Measurements from ENCODE around the gene NSUN4. TPM values are rescaled to one million over a fixed set of nuclear protein-coding genes. Genes with fewer than 3 reads are reported as not detected.
"Not testable (repeated sequence)": the region's sequence is repeated elsewhere in the genome, so short reads cannot be mapped to it uniquely, and the experiment has no call there.

The NSUN4 gene
- total and polyA plus RNA-seq, 9 donors: 9.0 to 15.5 (median 12.1) TPM

DNA sequence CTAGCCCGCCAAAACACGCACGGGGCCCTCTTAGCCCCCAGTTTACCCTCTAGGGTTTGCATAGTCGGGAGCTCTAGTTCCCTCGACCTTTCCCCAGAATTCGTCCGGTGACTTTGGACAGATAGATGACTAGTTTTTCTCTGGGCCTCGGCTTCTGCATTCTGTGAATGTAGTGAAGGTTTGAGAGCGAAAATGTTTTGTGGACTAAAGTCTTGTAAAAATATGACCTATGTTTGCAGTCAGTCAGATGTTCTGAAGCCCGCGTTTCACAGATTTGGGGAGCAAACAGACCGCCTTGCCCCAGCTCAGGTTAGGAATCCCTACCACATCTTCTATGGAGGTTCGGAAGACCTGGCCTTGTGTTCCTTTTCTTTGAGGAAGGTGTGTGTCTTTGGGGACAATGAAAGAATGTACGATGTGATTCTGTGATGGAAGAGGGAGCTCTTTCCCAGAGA is 36.7 kb upstream of the NSUN4 start:
- DNase-seq: peak; percentile 15
- peaks cover 27% of the 10 kb centered on the region for H3K4me1 ChIP-seq (ENCODE audit: control insufficient read depth, insufficient read depth, low read length)
- H3K4me3 ChIP-seq (ENCODE audit: low read length): peak overlapping the region; percentile 95
- H3K27ac ChIP-seq (ENCODE audit: low read length): peak overlapping the region; percentile 99
- no peaks in the 10 kb centered on the region for H3K27me3 ChIP-seq (ENCODE audit: control insufficient read depth, insufficient read depth, low read length)
- WGBS (ENCODE audit: insufficient coverage): 0% methylated on average over 5 of the region's 14 CpGs
- H3K36me3 ChIP-seq (ENCODE audit: control insufficient read depth, insufficient read depth, low read length): peaks cover 6% of the 10 kb centered on the region
- H3K9me3 ChIP-seq (replicated peaks; ENCODE audit: control insufficient read depth, low read depth, low read length): no peaks in the 10 kb centered on the region

DNA sequence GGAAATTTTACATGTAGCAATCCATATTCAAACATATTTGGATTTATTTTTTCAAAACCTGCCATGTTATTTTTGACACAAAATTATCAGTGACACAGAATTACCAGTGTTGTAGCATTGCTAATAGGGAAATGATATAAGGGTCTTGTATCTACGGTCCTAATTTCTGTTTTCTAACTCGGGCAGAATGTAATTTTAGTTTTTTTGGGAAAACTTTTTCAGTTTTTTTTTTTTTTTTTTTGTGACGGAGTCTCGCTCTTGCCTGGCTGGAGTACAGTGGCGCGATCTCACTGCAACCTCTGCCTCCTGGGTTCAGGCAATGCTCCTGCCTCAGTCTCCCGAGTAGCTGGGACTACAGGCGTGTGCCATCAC is 34.5 kb upstream of the NSUN4 start:
- no peak for DNase-seq
- 100% methylated on average over 1 of the region's 8 CpGs for WGBS (ENCODE audit: insufficient coverage)
- H3K4me3 ChIP-seq (ENCODE audit: low read length): no peak overlapping the region

DNA sequence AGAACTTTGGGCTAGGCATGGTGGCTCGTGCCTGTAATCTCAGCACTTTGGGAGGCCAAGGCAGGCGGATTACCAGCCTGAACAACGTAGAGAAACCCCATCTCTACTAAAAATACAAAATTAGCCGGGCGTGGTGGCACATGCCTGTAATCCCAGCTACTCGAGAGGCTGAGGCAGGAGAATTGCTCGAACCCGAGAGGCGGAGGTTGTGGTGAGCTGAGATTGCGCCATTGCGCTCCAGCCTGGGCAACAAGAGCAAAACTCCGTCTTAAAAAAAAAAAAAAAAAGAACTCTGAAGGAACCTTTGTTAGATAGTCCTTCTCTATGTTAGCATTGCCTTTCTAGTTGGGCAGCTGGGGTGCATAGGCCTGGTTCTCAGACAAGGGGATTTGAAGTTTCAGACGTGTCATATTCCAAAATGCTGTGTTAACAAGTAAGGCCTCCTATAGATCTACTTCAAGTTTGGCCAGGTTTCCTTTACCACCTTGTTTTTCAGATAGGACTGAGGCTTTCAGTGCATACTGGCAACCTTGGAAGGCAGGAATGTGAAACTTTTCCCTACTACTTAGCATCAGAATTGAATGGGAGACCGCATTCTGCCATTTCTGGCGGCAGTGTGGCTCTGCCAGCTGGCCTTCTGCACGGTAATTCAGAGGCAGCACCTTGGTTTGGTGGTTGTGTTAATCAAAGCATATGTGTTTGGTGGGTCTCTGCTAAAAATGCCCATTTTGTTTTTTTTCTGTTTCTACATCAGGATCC is 31.0 kb upstream of the NSUN4 start:
- Histone ChIP-seq H3K4me3 (ENCODE audit: low read length) (no peak overlapping the region), H3K27me3 (ENCODE audit: control insufficient read depth, insufficient read depth, low read length) (no peaks in the 10 kb centered on the region), H3K36me3 (ENCODE audit: control insufficient read depth, insufficient read depth, low read length) (peaks cover 46% of the 10 kb centered on the region), H3K9me3 (replicated peaks; ENCODE audit: control insufficient read depth, low read depth, low read length) (no peaks in the 10 kb centered on the region), H3K4me1 (ENCODE audit: control insufficient read depth, insufficient read depth, low read length) (peaks cover 5% of the 10 kb centered on the region), H3K27ac (ENCODE audit: low read length) (no peak overlapping the region)
- no peak for DNase-seq
- WGBS (ENCODE audit: insufficient coverage): 92% methylated on average over 4 of the region's 16 CpGs

More for the DNA sequence above, 34.5 kb upstream of the NSUN4 start:
- H3K4me1 ChIP-seq (ENCODE audit: control insufficient read depth, insufficient read depth, low read length): peaks cover 14% of the 10 kb centered on the region
- H3K27ac ChIP-seq (ENCODE audit: low read length): no peak overlapping the region
- no peaks in the 10 kb centered on the region for H3K27me3 ChIP-seq (ENCODE audit: control insufficient read depth, insufficient read depth, low read length)
- no peaks in the 10 kb centered on the region for H3K9me3 ChIP-seq (replicated peaks; ENCODE audit: control insufficient read depth, low read depth, low read length)
- peaks cover 21% of the 10 kb centered on the region for H3K36me3 ChIP-seq (ENCODE audit: control insufficient read depth, insufficient read depth, low read length)

DNA sequence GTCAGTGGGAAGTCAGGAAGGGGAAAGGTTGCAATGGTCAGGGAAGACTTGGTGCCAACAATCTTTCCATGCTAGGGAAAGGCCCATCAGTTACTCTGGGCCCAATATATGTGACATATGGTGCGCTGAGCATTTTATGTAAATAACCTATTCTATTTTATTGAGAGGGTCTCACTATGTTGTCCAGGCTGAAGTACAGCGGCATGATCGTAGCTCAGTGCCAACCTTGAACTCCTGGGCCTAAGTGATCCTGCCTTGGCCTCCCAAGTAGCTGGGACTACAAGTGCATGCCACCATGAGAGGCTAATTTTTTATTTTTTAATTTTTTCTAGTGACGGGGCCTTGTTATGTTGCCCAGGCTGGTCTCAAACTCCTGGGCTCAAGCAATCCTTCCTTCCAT is 30.3 kb upstream of the NSUN4 start:
- H3K9me3 ChIP-seq (replicated peaks; ENCODE audit: control insufficient read depth, low read depth, low read length): no peaks in the 10 kb centered on the region
- H3K4me3 ChIP-seq (ENCODE audit: low read length): no peak overlapping the region
- H3K4me1 ChIP-seq (ENCODE audit: control insufficient read depth, insufficient read depth, low read length): no peaks in the 10 kb centered on the region
- no peak for DNase-seq
- no peaks in the 10 kb centered on the region for H3K27me3 ChIP-seq (ENCODE audit: control insufficient read depth, insufficient read depth, low read length)
- 95% methylated on average over 3 of the region's 4 CpGs for WGBS (ENCODE audit: insufficient coverage)
- no peak overlapping the region for H3K27ac ChIP-seq (ENCODE audit: low read length)
- peaks cover 51% of the 10 kb centered on the region for H3K36me3 ChIP-seq (ENCODE audit: control insufficient read depth, insufficient read depth, low read length)

DNA sequence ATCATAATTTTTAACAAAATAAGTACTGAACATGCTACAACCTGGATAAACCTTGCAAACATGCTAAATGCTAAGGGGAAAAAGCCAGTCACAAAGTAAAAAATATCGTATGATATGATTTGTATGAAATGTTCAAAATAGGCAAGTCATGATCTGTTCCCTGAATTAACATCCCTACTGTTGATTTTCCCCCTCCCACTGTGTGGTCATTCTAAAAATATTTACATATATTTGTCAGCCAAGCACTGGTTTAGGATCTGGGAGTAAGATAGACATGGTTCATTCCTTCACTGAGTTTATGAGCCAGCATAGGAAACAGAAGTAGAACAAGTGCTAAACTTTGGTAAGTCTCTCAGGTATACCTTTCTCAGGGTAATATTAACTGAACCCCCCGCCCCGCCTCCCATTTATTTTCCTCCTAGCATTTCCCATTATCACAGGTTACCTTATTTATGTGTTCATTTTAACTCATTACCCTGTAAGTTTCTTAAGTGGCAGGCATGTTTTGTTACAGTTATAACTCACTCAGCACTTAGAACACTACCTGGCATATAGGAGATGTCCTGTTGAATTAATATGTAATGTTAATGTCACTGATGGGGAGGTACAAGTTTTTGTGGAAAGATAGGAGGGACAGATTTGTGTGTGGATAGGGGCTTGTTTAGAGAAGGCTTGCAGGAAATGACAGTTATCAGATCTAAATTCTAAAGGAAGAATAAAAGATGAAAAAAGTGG is 24.8 kb upstream of the NSUN4 start:
- DNase-seq: no peak
- no peaks in the 10 kb centered on the region for H3K27me3 ChIP-seq (ENCODE audit: control insufficient read depth, insufficient read depth, low read length)
- no peak overlapping the region for H3K27ac ChIP-seq (ENCODE audit: low read length)
- no peaks in the 10 kb centered on the region for H3K9me3 ChIP-seq (replicated peaks; ENCODE audit: control insufficient read depth, low read depth, low read length)
- no CpG with 5 or more reads among the region's 3 CpGs for WGBS (ENCODE audit: insufficient coverage)
- no peaks in the 10 kb centered on the region for H3K4me1 ChIP-seq (ENCODE audit: control insufficient read depth, insufficient read depth, low read length)
- H3K36me3 ChIP-seq (ENCODE audit: control insufficient read depth, insufficient read depth, low read length): peaks cover 41% of the 10 kb centered on the region
- no peak overlapping the region for H3K4me3 ChIP-seq (ENCODE audit: low read length)

DNA sequence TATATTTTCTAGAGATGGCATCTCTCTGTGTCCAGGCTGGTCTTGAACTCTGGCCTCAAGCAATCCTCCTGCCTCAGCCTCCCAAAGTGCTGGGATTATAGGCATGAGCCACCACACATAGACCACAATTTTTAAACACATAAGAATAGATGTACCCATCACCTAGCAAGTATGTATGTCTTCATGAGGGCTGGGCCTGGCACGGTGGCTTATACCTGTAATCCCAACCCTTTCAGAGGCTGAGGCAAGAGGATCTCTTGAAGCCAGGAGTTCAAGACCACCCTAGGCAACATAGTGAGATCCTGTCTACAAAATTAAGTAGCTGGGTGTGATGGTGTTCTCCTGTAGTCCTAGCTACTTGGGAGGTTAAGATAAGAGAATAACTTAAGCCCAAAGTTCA is 23.3 kb upstream of the NSUN4 start:
- Histone ChIP-seq H3K27me3 (ENCODE audit: control insufficient read depth, insufficient read depth, low read length) (no peaks in the 10 kb centered on the region), H3K36me3 (ENCODE audit: control insufficient read depth, insufficient read depth, low read length) (peaks cover 27% of the 10 kb centered on the region), H3K27ac (ENCODE audit: low read length) (no peak overlapping the region), H3K4me1 (ENCODE audit: control insufficient read depth, insufficient read depth, low read length) (no peaks in the 10 kb centered on the region), H3K4me3 (ENCODE audit: low read length) (no peak overlapping the region), H3K9me3 (replicated peaks; ENCODE audit: control insufficient read depth, low read depth, low read length) (no peaks in the 10 kb centered on the region)
- 100% methylated on average over 1 of the region's 1 CpG for WGBS (ENCODE audit: insufficient coverage)
- DNase-seq: no peak

DNA sequence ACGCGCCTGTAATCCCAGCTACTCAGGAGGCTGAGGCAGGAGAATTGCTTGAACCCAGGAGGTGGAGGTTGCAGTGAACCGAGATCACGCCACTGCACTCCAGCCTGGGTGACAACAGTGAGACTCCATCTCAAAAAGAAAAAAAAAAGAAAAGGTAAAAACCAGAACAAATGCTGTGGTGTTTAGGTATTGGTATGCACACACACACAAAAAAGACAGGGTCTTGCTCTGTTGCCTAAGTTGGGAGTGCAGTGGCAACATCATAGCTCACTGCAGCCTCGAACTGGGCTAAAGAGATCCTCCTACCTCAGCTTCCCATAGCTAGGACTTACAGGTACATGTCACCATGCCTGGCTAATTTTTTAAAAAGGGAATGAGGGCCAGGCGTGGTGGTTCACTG is 21.3 kb upstream of the NSUN4 start:
- DNase-seq; H3K4me3 ChIP-seq (ENCODE audit: low read length); H3K9me3 ChIP-seq (replicated peaks; ENCODE audit: control insufficient read depth, low read depth, low read length); H3K4me1 ChIP-seq (ENCODE audit: control insufficient read depth, insufficient read depth, low read length); H3K27ac ChIP-seq (ENCODE audit: low read length); H3K27me3 ChIP-seq (ENCODE audit: control insufficient read depth, insufficient read depth, low read length): not testable (repeated sequence)
- peaks cover 15% of the 10 kb centered on the region for H3K36me3 ChIP-seq (ENCODE audit: control insufficient read depth, insufficient read depth, low read length)
- 89% methylated on average over 1 of the region's 6 CpGs for WGBS (ENCODE audit: insufficient coverage)

DNA sequence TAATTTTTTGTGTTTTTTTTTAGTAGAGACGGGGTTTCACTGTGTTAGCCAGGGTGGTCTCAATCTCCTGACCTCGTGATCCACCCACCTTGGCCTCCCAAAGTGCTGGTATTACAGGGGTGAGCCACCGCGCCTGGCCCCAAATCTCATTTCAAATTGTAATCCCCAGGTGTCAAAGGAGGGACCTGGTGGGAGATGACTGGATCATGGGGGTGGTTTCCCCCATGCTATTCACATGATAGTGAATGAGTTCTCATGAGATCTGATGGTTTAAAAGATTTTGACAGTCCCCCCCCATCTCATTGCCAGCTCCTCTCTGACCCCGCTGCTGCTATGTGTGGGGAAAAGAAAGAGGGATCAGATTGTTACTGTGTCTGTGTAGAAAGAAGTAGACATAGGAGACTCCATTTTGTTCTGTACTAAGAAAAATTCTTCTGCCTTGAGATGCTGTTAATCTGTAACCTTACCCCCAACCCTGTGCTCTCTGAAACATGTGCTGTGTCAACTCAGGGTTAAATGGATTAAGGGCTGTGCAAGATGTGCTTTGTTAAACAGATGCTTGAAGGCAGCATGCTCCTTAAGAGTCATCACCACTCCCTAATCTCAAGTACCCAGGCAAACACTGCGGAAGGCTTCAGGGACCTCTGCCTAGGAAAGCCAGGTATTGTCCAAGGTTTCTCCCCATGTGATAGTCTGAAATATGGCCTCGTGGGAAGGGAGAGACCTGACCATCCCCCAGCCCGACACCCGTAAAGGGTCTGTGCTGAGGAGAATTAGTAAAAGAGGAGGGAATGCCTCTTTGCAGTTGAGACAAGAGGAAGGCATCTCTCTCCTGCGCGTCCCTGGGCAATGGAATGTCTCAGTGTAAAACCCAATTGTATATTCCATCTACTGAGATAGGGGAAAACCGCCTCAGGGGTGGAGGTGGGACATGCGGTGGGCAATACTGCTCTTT is 20.4 kb upstream of the NSUN4 start:
- H3K4me3 ChIP-seq (ENCODE audit: low read length); H3K27me3 ChIP-seq (ENCODE audit: control insufficient read depth, insufficient read depth, low read length); DNase-seq; H3K36me3 ChIP-seq (ENCODE audit: control insufficient read depth, insufficient read depth, low read length); H3K27ac ChIP-seq (ENCODE audit: low read length); H3K4me1 ChIP-seq (ENCODE audit: control insufficient read depth, insufficient read depth, low read length); H3K9me3 ChIP-seq (replicated peaks; ENCODE audit: control insufficient read depth, low read depth, low read length): not testable (repeated sequence)
- WGBS (ENCODE audit: insufficient coverage): 92% methylated on average over 2 of the region's 13 CpGs

DNA sequence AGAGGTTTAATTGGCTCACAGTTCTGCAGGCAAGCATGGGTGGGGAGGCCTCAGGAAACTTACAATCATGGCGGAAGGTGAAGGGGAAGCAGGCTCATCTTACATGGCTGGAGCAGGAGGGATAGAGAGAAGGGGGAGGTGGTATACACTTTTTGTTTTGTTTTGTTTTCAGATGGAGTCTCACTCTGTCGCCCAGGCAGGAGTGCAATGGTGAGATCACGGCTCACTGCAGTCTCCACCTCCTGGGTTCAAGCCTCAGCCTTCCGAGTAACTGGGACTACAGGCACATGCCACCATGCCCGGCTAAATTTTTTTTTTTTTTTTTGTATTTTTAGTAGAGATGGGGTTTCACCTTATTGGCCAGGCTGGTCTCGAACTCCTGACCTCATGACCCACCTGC is 18.4 kb upstream of the NSUN4 start:
- H3K4me1 ChIP-seq (ENCODE audit: control insufficient read depth, insufficient read depth, low read length); H3K4me3 ChIP-seq (ENCODE audit: low read length); H3K27ac ChIP-seq (ENCODE audit: low read length); DNase-seq; H3K9me3 ChIP-seq (replicated peaks; ENCODE audit: control insufficient read depth, low read depth, low read length); H3K27me3 ChIP-seq (ENCODE audit: control insufficient read depth, insufficient read depth, low read length); H3K36me3 ChIP-seq (ENCODE audit: control insufficient read depth, insufficient read depth, low read length): not testable (repeated sequence)
- 98% methylated on average over 4 of the region's 6 CpGs for WGBS (ENCODE audit: insufficient coverage)
